ENCODE measurements around the gene DHRS3.

The DHRS3 gene

GRCh38 chr1:12636098-12636950, 18.3 kb upstream of the DHRS3 start:
- DNase-seq = no peak

GRCh38 chr1:12634696-12635202, 16.7 kb upstream of the DHRS3 start:
- DNase-seq = no peak

- DNase-seq = no peak
Measured at GRCh38 chr1:12634156-12634555, 16.1 kb upstream of the DHRS3 start.

DNA sequence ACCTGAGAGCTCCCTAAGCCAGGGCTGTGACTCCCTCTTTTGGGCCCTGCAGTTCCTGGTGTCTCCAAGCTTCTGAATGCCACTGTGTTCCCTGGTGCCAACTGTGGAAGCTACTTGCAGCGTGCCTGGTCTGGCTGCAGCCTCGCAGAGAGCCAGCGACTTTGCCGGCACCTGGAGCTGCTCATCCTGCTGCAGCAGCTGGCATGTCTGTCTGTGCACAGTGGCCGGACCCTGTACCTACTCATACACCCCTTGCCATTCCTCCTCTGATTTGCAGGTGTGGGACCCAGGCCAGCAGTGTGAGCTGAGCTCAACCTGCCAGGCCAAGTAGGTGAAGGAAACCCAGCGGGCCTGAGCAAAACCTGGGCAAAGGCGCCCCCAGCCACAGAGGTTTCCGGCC, 13.6 kb upstream of the DHRS3 start:
- DNase-seq = no peak

DNA sequence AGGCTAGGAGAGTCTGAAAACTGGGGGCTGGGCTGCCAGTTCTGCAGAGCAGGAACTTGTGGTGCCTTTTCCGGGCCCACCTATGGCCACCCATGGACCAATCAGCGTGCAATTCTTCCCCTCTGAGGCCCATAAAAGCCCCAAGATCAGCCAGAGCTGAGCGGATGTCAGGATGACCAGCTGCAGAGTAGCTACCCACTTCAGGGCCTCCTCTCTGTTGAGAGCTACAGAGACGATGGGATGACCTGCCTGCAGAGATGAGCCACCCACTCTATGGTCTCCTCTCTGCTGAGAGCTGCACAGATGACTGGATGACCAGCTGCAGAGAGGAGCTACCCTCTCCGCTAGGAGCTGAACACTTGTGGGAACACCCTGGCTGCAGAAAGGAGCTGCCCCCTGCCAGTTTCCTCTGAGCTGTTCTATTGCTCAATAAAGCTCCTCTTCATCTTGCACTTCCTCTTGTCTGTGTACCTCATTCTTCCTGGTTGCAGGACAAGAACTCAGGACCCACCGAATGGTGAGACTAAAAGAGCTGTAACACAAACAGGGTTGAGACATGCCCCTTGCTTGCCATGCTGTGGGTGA, 13.0 kb upstream of the DHRS3 start:
- DNase-seq = no peak

GRCh38 chr1:12629985-12630760, 12.2 kb upstream of the DHRS3 start:
- DNase-seq = no peak

DNA sequence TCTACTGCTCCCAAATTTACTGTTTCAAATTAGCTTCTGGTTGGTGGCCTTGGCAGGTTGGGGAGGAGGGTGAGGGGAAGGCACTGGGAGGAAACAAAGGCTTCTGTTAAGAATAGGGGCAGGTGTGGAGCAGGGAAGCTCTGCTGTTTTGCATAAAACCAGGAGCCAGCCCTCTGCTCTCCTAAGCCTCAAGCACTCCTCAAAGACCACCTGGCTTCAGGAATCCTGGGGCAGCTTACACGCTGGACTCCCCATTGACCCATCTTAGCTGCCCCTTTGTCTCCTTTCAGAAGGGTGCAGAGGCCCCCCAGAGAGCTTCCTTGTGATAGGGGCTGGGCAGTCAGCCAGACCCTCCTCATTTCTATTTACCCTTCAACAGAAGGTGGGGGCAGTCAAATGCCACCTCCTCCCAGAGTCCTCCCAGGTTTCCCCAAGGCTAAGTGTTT, 11.5 kb upstream of the DHRS3 start:
- no peak for DNase-seq

GRCh38 chr1:12627296-12627695, 9.3 kb upstream of the DHRS3 start:
- no peak for DNase-seq

GRCh38 chr1:12626888-12627287, 8.9 kb upstream of the DHRS3 start:
- DNase-seq = no peak

- no peak for DNase-seq
Measured at GRCh38 chr1:12625276-12625675, 7.3 kb upstream of the DHRS3 start.

DNA sequence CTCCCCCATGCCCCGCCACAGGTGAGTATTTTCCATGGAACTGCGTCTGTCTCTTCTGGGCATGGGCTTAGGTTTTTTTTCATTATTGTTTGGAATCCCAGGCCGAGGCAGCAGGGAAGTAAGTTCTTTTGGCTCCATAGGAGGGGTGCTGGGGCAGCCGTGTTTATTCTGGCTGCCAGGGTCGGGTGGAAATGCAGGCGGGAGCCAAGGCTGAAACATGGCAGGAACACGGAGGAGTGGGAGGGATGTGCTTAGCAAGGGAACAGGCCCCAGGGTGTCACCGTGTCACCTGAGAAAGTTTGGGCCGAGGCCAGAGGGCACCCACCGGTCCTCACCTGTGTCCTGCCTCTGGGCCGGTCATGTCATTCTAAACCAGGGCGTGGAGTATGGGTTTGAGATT, 4.5 kb upstream of the DHRS3 start:
- no peak for DNase-seq

DNA sequence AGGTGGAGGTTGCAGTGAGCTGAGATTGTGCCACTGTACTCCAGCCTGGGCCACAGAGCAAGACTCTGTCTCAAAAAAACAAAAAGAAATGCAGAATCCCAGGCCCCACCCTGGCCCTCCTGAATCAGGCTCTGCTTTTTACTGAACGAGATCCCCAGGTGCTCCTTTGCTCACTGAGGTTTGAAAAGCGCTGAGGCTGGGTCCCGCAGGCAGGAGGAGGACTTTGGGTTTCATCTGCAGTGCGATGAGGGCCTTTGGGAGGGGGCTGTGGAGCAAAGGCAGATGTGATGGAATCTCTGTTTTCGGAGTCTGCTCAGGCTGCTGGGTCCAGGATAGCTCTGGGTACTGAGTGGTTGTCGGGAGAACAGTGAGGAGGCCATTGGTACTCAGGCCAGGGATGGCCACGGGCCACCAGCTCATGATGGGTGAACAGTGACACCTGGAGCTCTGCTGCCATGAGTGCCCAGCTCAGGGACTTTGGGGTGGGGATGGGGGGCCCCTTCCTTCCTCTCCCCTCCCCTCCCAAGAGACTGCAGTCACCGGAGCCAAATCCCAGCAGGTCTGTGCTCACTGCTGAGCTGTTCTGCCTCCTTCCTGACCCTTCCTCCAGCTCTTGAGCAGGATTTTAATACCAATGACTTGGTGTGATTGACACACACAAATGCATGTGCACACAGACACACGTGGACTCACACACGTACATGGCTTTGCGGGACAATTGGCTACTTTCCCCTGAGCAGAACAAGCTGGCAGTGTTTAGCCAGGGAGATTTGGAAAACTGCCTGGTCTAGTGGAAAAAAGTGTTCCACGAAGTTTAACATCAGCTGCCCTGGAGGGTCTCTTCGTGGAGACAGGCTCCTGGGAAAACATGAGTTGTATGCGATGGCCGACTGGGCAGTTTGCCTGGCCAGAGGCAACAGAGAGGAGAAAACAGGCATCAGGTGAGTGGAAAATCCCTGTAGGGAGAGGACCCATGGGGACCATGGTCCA, 3.6 kb upstream of the DHRS3 start:
- DNase-seq = no peak

GRCh38 chr1:12620931-12621330, 2.9 kb upstream of the DHRS3 start:
- no peak for DNase-seq

DNA sequence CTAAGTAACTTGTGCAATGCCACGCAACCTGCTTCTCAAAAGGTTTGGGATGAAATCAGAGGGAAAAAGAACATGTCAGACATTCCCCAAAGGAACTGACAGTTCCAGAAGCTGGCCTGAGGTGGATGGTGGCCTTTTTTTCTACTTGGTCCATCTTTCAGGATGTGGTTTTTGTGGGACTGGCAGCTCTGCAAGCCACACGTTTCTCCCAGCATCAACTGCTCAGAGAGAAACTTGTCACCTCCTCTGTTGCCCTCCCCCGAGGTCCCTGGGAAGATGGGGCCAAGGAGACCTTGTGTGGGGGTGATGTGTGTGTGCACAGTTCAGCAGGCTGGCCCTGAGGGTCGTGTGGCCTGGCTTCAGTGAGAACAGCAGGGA, 2.5 kb upstream of the DHRS3 start:
- no peak for DNase-seq

- DNase-seq = peak; percentile 44 to 68 (median 57)
Measured at GRCh38 chr1:12619792-12620487, 1.9 kb upstream of the DHRS3 start.

DNA sequence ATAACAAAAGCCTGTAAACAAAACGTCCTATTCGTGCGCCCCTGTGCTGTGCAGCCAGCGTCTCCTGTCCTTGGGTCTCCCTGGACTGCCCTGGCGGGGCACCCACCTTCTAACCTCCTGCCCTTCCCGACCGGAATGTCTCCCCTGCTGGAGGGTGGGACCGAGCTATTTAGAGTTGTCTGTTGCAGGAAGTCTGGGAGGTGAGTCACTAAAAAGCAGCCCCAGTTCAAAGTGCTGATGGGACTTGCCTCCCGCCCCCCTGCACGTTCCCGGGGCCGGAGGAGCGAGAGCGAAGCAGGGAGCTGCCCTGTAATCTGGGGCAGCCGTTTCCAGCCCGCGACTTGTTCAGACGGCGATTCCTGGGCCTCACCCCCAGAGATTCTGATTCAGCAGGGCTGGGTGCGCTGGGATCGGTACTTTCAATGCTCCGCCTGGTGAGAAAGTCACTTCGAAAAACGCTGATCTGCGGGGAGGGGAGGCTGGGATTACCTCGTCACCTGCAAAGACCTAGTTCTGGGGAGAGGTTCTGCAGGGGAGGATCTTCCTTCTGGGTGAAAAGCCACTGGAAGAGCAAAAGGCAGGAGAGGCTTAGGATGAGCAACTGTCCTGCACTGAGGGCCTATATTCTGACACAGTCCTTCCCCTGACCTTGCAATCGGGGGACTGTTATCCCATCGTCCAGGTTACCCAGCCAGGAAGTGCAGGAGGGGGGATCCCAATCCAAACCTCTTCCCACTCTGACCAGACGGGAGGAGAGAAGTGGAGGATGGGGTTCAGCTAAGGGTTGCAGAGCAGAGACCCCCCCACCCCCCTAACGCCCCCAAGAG, 1.2 kb upstream of the DHRS3 start:
- DNase-seq = peak in 2 of 4 experiments; percentile 27 to 42

DNA sequence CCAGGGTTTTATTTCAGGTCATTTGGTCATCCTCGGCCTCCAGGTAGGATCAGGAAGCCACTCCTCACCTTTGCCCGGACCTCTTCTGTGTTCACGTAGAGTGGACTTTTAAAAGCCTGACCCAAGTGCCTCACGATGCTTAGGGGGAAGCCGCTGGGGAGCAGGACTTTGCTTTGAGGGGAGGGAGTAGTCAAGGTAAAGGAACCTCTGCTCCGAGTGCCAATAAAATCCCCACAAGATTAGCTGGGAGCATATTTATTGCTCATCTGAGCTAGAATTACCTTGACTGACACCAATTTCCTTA, 603 bp upstream of the DHRS3 start:
- no peak for DNase-seq

GRCh38 chr1:12617511-12617900, 504 bp downstream of the DHRS3 start:
- peak in 1 of 4 experiments; percentile 32 for DNase-seq

DNA sequence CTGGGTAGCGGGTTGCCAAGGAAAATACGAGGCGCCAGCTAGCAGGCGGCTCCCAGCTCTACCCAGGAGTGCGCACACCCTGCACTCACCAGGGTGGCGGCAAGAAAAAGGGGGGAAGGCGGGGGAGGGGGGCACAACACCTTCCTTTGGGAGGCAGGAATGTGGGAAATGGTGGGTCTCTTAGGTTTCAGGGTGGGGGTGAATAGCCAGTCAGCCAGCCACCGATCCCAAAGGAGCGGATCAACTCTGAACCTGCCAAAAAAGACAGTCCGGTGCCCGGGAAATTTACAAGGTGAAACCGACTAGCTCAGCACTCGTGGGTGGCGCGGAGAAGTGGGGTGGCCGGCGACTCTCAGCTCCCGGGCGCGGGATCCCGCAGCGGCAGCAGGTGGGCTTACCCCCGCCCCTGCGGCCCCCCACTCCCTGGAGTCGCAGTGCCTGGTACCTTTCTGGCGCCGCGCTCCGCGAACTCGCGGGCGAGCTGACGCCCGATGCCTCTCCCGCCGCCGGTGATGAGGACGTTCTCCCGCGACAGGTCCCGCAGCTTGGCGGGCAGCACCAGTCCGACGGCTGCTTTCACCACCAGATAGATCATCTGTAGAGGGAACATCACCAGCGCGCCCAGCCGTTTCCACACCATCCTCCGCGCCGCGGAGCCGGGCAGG, 1.2 kb downstream of the DHRS3 start:
- peak in 2 of 4 experiments; percentile 20 to 22 for DNase-seq

Data from activated naive CD4-positive, alpha-beta T cell (primary cell).